ENCODE results near the gene RAB20.

DNA sequence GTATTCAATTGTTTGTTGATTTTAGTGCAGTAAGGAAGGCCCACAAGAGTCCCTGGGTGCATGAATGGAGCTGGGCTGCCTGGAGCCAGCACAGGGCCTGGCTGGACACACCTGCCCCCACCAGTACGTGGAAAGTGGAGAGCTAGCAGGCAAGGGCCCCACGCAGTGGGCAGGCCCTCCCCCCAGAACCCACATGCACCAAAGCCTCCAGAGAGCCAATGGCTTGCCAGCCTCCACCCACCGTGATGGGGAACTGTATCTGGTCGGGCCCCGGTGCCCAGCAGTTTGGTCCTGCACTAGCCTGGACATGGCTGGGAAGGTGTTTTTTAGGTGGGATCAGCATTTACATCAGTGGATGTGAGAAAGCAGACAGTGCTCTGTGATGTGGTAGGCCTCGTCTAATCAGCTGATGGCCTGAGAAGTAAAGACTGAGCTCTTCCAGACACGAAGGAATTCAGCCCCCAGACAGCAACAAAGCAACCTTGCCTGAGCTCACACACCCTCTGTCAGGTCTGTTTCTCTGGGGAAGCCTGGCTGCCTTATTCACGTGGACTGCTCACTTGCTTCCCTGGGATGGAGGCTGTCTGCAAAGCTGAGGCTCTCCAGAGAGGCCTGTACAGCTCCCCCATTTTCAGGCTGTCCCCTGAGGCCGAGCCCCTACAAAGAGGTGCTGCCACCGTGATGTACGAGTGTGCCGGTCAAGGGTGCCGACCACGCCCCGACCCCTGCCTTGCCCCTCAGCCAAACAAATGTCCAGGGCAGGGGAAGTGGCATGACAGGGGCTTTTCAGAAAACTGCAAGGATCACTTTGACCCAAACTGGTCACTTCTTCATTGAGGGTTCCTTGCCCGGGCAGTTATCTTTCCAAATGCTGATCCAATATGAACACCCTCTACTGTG is 27.5 kb downstream of the RAB20 start:
- TF ChIP-seq, protein P1, sequence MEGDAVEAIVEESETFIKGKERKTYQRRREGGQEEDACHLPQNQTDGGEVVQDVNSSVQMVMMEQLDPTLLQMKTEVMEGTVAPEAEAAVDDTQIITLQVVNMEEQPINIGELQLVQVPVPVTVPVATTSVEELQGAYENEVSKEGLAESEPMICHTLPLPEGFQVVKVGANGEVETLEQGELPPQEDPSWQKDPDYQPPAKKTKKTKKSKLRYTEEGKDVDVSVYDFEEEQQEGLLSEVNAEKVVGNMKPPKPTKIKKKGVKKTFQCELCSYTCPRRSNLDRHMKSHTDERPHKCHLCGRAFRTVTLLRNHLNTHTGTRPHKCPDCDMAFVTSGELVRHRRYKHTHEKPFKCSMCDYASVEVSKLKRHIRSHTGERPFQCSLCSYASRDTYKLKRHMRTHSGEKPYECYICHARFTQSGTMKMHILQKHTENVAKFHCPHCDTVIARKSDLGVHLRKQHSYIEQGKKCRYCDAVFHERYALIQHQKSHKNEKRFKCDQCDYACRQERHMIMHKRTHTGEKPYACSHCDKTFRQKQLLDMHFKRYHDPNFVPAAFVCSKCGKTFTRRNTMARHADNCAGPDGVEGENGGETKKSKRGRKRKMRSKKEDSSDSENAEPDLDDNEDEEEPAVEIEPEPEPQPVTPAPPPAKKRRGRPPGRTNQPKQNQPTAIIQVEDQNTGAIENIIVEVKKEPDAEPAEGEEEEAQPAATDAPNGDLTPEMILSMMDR (IDR thresholded peaks at IDR 0.05), result no peak
- TF ChIP-seq, protein P2, sequence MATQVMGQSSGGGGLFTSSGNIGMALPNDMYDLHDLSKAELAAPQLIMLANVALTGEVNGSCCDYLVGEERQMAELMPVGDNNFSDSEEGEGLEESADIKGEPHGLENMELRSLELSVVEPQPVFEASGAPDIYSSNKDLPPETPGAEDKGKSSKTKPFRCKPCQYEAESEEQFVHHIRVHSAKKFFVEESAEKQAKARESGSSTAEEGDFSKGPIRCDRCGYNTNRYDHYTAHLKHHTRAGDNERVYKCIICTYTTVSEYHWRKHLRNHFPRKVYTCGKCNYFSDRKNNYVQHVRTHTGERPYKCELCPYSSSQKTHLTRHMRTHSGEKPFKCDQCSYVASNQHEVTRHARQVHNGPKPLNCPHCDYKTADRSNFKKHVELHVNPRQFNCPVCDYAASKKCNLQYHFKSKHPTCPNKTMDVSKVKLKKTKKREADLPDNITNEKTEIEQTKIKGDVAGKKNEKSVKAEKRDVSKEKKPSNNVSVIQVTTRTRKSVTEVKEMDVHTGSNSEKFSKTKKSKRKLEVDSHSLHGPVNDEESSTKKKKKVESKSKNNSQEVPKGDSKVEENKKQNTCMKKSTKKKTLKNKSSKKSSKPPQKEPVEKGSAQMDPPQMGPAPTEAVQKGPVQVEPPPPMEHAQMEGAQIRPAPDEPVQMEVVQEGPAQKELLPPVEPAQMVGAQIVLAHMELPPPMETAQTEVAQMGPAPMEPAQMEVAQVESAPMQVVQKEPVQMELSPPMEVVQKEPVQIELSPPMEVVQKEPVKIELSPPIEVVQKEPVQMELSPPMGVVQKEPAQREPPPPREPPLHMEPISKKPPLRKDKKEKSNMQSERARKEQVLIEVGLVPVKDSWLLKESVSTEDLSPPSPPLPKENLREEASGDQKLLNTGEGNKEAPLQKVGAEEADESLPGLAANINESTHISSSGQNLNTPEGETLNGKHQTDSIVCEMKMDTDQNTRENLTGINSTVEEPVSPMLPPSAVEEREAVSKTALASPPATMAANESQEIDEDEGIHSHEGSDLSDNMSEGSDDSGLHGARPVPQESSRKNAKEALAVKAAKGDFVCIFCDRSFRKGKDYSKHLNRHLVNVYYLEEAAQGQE (IDR thresholded peaks at IDR 0.05; ENCODE audit: insufficient read depth in 1 of 2, low read depth in 2 of 2, low read length in 1 of 2), result no peak
